ENCODE data around the gene CNN1. TPM values are rescaled to one million over a fixed set of nuclear protein-coding genes. Genes with fewer than 3 reads are reported as not detected.

The CNN1 gene
- total RNA-seq, 1 experiment from 2014 or later, result 15.7 TPM

GRCh38 chr19:11594084-11594483 lies 55.4 kb downstream of the CNN1 start:
- Mint-ChIP-seq H3K27me3 (ENCODE audit: low read depth) (no peaks in the 10 kb centered on the region; the same call in none of the 2 replicates), H3K36me3 (ENCODE audit: insufficient read depth in 1 of 3, low read depth in 3 of 3) (peaks cover 2 to 8% (median 7%) of the 10 kb centered on the region in 3 experiments; a peak in 4 of 7 replicates), H3K27ac (peak overlapping the region in 1 of 3 experiments; percentile 55; a peak in 1 of 7 replicates), H3K9me3 (no peaks in the 10 kb centered on the region), H3K4me1 (peaks cover 2 to 9% of the 10 kb centered on the region in 2 experiments; a peak in 3 of 4 replicates), H3K4me3 (no peak overlapping the region)
- H3K79me2 ChIP-seq (ENCODE audit: insufficient read depth, low read length), result peaks cover 8% of the 10 kb centered on the region; the same call in 1 of the 2 replicates
- no peak overlapping the region for H3K4me2 ChIP-seq (ENCODE audit: insufficient read depth, insufficient read length, low read length)
- no peak overlapping the region for H2AK5ac ChIP-seq (ENCODE audit: insufficient read length, low read length)
- no peak overlapping the region for H3K23ac ChIP-seq (ENCODE audit: insufficient read length, low read depth, low read length)
- H4K91ac ChIP-seq (ENCODE audit: insufficient read length, low read depth, low read length), result no peak overlapping the region
- no peaks in the 10 kb centered on the region for H4K20me1 ChIP-seq (ENCODE audit: control insufficient read depth, insufficient read depth, insufficient read length)
- no peaks in the 10 kb centered on the region for H3K27me3 ChIP-seq (ENCODE audit: insufficient read depth, low read length)
- peaks cover 2% of the 10 kb centered on the region for H3K23me2 ChIP-seq (ENCODE audit: insufficient read length, low read depth, low read length, poor library complexity, severe bottlenecking)
- H2BK15ac ChIP-seq (ENCODE audit: low read depth, low read length), result no peak overlapping the region
- H3K9ac ChIP-seq (ENCODE audit: extremely low read depth, insufficient read length, low read length), result no peak overlapping the region
- H3K79me1 ChIP-seq (ENCODE audit: insufficient read depth, low read depth, low read length, poor library complexity, severe bottlenecking), result peaks cover 2% of the 10 kb centered on the region
- no peak overlapping the region for H4K8ac ChIP-seq (replicated peaks; ENCODE audit: insufficient read length, low read depth, low read length)
- no peaks in the 10 kb centered on the region for H3K9me3 ChIP-seq (ENCODE audit: control insufficient read depth, low read depth, low read length)
- H2AFZ ChIP-seq (ENCODE audit: low read length), result no peak overlapping the region
- WGBS (ENCODE audit: extremely low coverage, insufficient read length, low lambda C conversion rate), result no CpG with 5 or more reads among the region's 4 CpGs
- H3K4ac ChIP-seq (ENCODE audit: low read depth, low read length), result no peak overlapping the region
- no peak overlapping the region for H2BK20ac ChIP-seq (ENCODE audit: low read depth, low read length, poor library complexity, severe bottlenecking)
- H2BK5ac ChIP-seq (ENCODE audit: insufficient read length, low read length), result no peak overlapping the region
- no peak overlapping the region for H4K5ac ChIP-seq (ENCODE audit: insufficient read length, low read depth, low read length)
- H3K14ac ChIP-seq (ENCODE audit: insufficient read depth, low read length), result no peak overlapping the region
- H2BK12ac ChIP-seq (ENCODE audit: insufficient read length, low read depth, low read length), result no peak overlapping the region
- no peak for TF ChIP-seq CTCF (conservative IDR thresholded peaks at IDR 0.05)
- H3T11ph ChIP-seq (ENCODE audit: low read length), result no peak overlapping the region
- no peak overlapping the region for H3K27ac ChIP-seq (ENCODE audit: insufficient read length, low read depth, low read length)
- no peak overlapping the region for H2BK120ac ChIP-seq (ENCODE audit: low read depth, low read length, poor library complexity, severe bottlenecking)
- no peak overlapping the region for H3K56ac ChIP-seq (ENCODE audit: insufficient read length, low read depth, low read length)
- no peak for DNase-seq
- no peaks in the 10 kb centered on the region for H3K4me1 ChIP-seq (ENCODE audit: insufficient read depth, low read length)
- no peak overlapping the region for H3K18ac ChIP-seq (ENCODE audit: insufficient read length, low read depth, low read length)
